Daoy (cell line): Measurements from ENCODE around the gene VPS35. TPM values are rescaled to one million over a fixed set of nuclear protein-coding genes. Genes with fewer than 3 reads are reported as not detected.

ENCODE experiments used
- DNase-seq: peaks from one replicate; pipeline ENCODE4 v3.0.0-alpha.2; 2015; ENCODE audit warnings: low read depth
- total RNA-seq: library from RNA; depleted of rRNA; stranded (reverse); fragments of >200 nt; shearing (Covaris generic); gene quantifications from 2 replicates; pipeline ENCODE4 v1.2.3, GENCODE V29; 2014; rRNA removed

Gene VPS35
- total RNA-seq, result 84.9 and 95.3 TPM in 2 replicates

GRCh38 chr16:46688654-46689364, at the start of gene VPS35:
Gene VPS35 (minus strand): TSS chr16:46689178. CDS start chr16:46689133, 45 bp downstream.
- peak; percentile 97 for DNase-seq

DNA sequence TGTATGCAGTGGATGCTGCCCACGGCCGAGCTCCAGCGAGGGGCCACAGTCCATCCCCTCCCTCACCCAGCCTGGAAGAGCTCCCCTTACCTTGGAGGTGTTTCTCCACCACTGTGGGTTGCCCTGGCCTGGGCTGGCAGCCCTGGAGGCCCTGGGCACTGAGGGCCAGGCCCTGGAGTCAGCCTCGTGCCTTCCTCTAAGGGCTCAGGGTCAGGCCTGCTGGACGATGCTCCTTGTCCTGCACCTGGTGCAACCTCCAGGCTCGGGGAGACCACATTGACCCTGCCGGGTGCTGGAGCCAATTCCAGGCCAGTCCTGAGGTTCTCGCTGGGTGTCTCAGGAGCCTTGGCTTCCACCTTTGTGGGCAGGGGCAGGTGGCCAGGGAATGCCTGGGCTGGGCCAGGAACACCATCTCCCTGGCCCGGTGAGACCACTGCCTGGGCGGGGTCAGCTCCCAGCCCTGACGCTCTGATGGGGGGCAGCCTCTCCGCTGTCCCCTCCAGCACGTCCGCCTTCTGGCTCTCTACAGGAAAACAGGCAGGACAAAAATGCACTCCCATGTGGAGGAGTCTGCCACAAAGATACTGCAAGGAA, 48.7 kb upstream of the VPS35 start:
- no peak for DNase-seq

DNA sequence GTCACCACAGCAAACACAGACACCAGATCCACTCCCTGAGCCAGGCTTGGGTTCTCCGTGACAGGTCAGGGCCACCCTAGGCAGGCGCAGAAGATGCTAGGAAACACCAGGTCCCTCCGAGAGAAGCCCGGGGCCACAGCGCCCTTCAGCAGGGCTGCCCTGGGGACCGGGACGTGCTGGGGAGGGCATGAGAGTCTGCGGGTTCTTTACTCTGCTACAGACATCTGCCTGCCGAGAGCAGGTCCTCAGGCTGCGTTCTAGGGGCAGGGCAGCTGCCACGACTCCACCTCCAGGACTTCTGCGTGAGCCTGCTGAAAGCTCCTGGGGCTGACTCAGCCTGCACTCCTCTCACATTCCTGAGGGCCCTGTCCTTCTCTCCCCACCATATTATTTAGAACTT, 47.7 kb upstream of the VPS35 start:
- peak; percentile 33 for DNase-seq

- DNase-seq, result no peak
Observed at GRCh38 chr16:46733319-46733830, 44.4 kb upstream of the VPS35 start.

DNA sequence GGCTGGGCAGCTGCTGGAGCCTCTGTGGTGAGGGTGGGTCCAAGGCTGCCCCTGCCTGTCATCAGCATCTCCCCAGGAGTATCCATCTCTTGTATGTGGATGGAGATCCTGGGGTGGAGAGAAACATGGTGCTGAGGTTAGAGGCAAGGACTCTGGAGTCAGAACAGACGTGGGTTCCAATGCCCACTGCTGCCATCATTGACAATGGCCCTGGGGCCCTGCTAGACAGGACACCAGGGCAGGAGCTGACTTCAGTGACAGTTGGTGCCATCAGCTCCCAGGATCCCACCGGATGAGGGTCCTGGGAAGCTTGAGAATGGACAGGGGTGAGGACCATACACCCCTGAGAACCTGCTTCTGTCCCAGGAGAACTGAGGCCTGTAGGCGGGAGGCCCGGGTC, 43.6 kb upstream of the VPS35 start:
- DNase-seq, result no peak

- no peak for DNase-seq
Observed at GRCh38 chr16:46731691-46732555, 42.9 kb upstream of the VPS35 start.

GRCh38 chr16:46730801-46731690, 42.1 kb upstream of the VPS35 start:
- DNase-seq, result no peak

DNA sequence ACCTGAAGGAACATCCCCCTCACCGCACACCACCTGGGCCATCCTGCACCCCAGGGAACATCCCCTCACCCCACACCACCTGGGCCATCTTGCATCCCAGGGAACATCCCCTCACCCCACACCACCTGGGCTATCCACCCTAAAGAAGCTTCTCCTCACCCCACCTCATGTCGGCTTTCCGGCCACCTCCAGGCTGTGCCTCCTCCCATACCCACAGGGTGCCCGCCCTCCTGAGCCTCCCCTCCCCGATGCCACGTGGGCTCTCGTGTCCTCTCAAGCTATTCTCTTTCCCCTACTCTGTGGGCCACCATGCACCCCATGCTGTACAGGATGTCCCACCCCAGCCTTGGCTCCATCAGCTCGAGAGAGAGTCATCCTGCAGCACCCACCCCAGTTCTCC, 41.1 kb upstream of the VPS35 start:
- DNase-seq, result no peak

GRCh38 chr16:46729326-46729995, 40.5 kb upstream of the VPS35 start:
- DNase-seq, result no peak

DNA sequence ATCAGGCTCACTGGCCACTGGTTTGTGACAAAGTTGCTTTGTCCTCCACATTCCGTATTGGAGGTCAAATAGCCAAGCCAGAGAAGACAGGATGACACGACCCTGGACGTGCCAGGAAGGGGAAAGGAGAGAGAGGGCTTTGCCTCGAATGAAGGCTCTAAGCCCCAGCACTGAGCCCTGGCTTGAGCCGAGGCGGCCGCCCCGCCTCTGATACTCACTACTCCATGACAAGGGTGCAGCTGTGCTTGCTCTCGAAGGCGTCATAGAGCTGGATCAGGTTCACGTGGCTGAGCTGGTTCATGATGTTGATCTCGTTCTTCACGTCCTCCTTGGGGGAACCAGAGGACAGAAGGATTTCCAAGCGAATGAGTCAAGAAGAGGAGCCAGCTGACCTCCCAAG, 39.8 kb upstream of the VPS35 start:
- no peak for DNase-seq

DNA sequence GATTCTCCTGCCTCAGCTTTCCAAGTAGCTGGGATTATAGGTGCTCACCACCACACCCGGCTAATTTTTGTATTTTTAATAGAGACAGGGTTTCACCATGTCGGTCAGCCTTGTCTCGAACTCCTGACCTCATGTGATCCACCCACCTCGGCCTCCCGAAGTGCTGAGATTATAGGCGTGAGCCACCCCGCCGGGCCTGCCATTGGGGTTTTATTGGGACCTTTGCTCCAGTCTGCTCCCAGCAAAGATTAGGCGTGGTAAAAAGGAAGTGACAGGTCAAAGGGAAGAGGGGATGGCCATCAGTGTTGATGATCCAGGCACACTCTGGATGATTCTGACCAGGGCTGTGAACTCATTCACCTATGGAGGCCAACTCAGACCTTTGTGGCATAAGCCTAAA, 38.7 kb upstream of the VPS35 start:
- no peak for DNase-seq

- DNase-seq, result no peak
Observed at GRCh38 chr16:46727184-46727583, 38.2 kb upstream of the VPS35 start.

- no peak for DNase-seq
Observed at GRCh38 chr16:46721885-46722284, 32.9 kb upstream of the VPS35 start.

GRCh38 chr16:46720619-46721018, 31.6 kb upstream of the VPS35 start:
- DNase-seq, result no peak

- no peak for DNase-seq
Observed at GRCh38 chr16:46719528-46719927, 30.6 kb upstream of the VPS35 start.

- no peak for DNase-seq
Observed at GRCh38 chr16:46718214-46718613, 29.2 kb upstream of the VPS35 start.

- DNase-seq, result no peak
Observed at GRCh38 chr16:46717692-46718091, 28.7 kb upstream of the VPS35 start.

DNA sequence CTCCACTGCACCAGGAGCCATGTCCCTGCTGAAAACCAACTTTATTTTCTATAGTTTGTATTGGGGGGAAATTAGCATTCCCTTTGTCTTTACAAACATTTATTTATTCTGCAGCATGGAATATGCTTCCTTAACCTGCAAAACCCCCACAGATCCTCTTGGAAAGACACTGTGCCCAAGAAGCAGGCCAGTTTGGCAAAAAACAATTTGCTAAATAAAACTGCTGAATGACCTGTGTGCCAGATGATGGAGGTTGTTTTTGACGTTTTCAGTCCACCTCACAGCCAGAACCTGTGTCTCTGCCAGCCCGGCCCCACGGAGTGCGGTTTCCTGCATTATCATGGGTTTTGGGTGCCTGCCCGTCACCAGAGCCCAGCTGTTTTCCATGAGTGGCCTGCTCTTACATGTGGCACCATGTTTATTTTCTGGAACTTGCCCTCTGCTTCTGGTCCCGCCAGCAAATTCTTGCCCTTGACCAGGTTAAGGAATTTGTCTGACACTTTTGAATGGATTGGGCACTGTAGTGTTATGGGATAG, 26.9 kb upstream of the VPS35 start:
- peak; percentile 19 for DNase-seq

DNA sequence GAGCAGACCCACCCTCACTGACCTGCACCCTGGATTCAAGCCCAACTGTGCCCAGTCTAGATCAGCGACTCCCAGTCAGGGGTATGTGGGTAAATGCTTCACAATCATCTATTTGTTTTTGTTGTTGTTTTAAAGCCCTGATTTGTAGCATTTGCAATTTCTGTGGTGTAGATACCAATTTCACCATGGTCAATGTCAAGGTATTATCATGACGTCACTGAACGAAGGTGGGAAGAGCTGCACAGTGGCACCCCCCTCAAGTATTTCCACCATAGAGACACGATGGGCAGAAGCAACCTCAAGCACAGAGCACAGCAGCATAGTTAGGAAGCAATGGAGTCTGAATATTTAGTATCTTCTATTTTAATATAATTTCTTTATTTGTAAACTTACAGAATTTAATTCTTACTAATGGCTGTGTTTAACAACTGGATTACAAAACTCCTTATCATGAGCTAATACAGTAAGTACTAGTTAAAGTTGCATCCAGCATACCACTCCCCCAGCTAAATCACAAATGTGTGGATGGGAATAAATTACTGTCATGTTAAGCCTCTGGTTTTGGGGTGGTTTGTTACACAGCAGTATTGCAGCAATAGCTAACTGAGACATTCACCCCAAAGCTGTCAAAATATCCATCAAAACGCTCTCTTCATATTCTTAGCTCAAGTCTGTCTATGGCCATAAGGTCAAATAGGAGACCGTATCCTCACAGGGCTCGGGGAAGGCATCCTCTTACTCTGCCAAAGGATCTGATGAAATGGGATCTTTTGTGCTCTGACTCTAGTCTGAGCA, 26.0 kb upstream of the VPS35 start:
- no peak for DNase-seq

GRCh38 chr16:46713634-46714033, 24.7 kb upstream of the VPS35 start:
- no peak for DNase-seq
